GM18499 (cell line): ENCODE results near the gene ASGR2.

ENCODE experiments used
- ATAC-seq: cut with Tn5 transposase; IDR thresholded peaks from one replicate; pipeline ENCODE4 v1.9.1; 2021; ENCODE audit warnings: moderate number of reproducible peaks; ENCODE audit not compliant: insufficient read depth, unreplicated experiment

ASGR2 gene

DNA sequence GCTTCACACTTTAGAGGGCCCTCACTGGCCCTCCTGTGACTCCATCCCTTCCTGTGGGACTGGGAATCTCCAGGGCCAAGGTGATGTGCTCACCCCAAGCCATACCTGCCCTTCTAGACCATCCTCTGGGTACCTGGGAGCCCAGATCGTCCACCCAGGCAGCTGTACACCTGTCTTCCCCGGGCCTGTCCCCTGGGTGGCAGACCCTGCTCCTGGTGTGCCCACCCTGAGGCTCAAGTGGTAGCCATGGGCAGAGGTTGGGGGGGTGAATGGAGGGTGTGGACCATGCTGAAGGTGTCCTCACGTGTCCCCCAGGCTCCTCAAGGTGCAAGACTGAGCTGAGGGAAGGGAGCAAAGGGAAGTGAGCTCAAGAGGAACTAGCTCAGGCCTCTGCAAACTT lies 43.9 kb downstream of the ASGR2 start:
- no peak for ATAC-seq

DNA sequence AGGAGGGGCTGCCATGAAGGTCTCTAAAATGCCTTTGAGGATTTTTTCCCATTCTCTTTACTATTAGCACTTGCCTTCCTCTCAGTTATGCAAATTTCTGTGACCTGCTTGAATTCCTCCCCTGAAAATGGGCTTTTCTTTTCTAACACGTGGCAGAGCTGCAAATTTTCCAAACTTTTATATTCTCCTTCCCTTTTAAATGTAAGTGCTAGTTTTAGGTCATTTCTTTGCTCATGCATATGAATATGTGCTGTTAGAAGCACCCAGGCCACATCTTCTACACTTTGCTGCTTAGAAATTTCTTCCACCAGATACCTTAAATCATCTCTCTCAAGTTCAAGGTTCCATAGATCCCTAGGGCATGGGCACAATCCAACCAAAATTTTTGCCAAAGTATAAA lies 46.4 kb downstream of the ASGR2 start:
- no peak for ATAC-seq

DNA sequence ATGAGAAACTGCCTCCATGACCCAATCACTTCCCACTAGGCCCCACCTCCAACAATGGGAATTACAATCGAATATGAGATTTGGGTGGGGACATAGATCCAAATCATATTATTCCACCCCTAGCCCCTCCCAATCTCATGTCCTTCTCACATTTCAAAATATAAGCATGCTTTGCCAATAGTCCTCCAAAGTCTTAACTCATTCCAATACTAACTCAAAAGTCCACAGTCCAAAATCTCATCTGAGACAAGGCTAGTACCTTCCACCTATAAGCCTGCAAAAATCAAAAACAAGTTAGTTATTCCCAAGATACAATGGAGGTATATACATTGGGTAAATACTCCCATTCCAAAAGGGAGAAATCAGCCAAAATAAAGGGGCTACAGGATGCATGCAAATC lies 47.4 kb downstream of the ASGR2 start:
- no peak for ATAC-seq

DNA sequence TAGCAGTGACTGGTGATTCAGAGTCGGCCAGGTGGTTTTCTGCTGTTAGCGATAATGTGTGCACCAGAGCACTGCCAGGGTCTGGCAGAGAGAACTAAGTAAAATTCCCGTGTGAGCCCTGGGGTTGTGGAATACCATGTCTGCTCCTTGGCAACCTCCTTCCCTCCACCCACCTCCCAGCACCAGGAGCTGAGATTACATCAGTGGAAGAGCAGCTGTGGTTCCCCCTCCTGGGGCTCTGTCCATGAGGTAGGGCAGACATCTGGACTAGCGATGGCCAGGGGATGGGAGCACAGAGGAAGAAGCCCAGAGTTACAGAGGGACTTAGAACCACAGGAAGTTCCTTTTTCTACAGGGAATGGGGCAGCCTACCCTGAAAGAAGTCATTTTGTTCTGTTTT lies 50.4 kb downstream of the ASGR2 start:
- ATAC-seq: no peak

DNA sequence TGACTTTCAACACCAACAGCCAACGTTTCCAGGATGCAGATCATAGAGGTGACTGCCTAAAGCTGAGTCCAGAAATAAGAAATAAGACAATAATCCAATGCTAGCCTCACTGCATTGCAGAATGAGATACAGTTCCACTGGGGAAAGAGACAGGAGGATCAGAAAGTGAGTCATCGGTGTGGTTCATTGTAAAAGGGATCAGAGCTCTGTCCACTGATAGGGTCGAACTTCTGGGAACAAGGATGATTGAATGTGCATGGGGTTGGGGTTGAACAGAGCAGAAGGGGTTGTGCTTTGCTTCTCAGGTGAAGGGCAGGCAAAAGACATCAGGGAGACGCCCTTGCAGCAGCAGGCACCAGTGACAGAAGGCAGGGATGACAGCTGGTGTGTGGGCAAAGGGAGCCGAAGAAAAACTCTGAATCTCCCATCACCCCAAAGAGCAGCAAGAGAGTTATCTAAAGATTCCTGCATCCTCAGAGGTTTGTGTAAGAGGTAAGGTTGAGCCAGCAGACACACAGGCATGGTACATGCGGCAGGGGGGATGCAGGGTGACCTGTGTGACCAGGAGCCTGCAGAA lies 51.0 kb downstream of the ASGR2 start:
- no peak for ATAC-seq

DNA sequence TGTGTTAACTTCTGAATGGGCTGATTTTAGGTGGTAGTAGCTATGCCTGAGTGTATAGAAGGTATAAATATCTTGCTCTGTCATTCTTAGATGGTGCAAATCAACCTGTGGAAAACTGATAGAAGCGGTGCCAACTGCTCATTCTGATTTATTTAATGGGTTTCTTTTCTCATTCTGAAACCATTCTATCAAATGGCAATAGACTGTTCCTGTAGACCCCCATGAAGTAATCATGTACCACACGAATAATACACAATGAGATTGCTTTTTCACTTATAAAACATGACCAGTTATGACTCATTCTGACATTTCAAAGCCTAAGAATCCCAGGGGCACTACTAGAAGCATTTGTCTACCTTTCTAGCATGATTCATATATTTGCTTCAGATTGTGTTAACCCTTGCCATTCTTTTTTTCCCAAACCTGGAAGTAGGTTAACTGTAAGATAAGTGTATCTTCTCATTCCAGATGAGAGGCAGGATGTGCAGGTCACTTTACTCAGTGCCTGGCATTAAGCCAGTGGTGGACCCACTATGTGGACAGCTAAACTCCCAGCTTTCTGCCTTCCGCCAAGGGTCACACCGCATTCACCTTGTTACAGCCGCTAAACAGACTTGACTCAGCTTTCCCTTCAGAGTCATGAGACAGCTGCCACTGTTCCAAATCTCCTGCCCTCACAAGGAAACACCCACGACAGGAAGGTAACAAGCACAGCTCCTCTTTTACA lies 54.3 kb downstream of the ASGR2 start:
- ATAC-seq: no peak

DNA sequence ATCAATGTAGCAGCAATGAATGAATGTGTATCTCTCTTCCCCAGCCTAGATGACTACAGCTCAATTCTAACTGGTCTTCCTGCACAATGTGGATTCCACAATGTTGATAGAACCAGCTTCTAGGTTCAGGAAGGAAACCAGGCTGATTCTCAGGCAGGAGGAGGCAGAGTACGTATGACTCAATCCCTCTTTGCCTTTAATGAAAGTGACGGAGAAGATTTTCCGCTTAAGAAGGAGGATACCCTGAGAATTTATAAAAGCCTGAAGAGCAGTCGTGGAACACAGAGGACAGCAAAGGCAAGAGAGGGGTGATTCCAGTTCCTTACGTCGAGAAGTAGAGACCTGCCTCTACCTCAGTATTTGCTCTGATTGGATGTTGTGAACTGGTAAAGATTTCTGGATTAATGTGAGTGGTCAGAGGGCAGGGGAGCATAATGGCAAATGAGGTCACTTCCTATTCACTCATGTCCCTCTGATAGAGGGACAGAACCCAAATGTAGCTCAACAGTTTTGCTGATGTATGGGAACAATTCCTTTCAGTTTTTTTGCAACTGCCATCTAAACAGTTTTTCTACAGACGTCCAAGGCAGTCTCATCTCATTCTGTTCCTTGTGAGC lies 55.7 kb downstream of the ASGR2 start:
- ATAC-seq: no peak

DNA sequence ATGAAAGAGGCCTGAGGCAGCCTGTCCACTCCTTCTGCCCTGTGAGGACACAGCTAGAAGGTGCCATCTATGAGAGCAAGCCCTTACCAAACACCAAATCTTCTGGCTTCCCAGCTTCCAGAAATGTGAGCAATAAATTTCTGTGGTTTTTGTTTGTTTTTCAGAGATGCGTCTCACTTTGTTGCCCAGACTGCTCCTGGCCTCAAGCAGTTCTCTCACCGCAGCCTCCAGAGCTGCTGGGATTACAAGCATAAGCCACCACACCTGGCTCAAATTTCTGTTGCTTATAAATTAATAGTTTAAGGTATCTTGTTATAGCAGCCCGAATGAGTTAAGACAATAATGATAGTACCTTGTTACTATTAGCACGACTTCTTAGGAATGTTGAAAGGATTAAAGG lies 58.2 kb downstream of the ASGR2 start:
- ATAC-seq: no peak
